Adrenal gland (tissue), 12 donors: Measurements from ENCODE around the gene PTPN21. TPM values are rescaled to one million over a fixed set of nuclear protein-coding genes. Genes with fewer than 3 reads are reported as not detected.

ENCODE experiments used
- DNase-seq, 7 donors: peaks; one replicate each; pipeline ENCODE4 v3.0.0-alpha.2; 2019 to 2020
- H3K27ac ChIP-seq, 5 donors: fragments of 200-600 bp; sonication (generic) in 4 of 5; 1 replicate in 3 of 5; 2 replicates in 2 of 5; pipeline versions ENCODE4 v1.5.1 to v1.8.0; 2016 to 2020; ENCODE audit warnings: mild to moderate bottlenecking in 1 of 5
- H3K27me3 ChIP-seq: fragments of 200-600 bp; 2 replicates; pipeline ENCODE4 v1.8.0; 2021
- H3K36me3 ChIP-seq, 2 donors: fragments of 200-600 bp; replicated peaks in 1 of 2; 1 replicate in 1 of 2; 2 replicates in 1 of 2; pipeline versions ENCODE4 v1.5.1 to v1.8.0; 2018 to 2022
- H3K4me1 ChIP-seq, 2 donors: fragments of 200-600 bp; replicated peaks in 1 of 2; 1 replicate in 1 of 2; 2 replicates in 1 of 2; pipeline versions ENCODE4 v1.5.1 to v1.8.0; 2018 to 2021
- H3K4me3 ChIP-seq, 4 donors: fragments of 200-600 bp; sonication (generic) in 3 of 4; one replicate each; pipeline ENCODE4 v1.5.1; 2016 to 2018
- H3K9me3 ChIP-seq, 3 donors: fragments of 200-600 bp; sonication (generic) in 1 of 3; replicated peaks in 1 of 3; 1 replicate in 2 of 3; 2 replicates in 1 of 3; pipeline versions ENCODE4 v1.5.1 to v1.8.0; 2016 to 2021
- POLR2A ChIP-seq, 2 donors: fragments of 450-650 bp; IDR thresholded peaks; one replicate each; pipeline ENCODE4 v1.6.1; 2017; ENCODE audit warnings: antibody characterized with exemption in 2 of 2, mild to moderate bottlenecking in 2 of 2, moderate library complexity in 1 of 2
- WGBS, 4 donors: extraction: QIAGEN DNeasy Blood & Tissue Kit in 2 of 4; methylation state at CpG; one replicate each; pipeline versions ENCODE4 v1.1.5 to v1.1.7; 2013 to 2017; 5-methylcytosine and 5-hydroxymethylcytosine counted together
- intact Hi-C, 2 donors: fragments of 100-400 bp; cut with DNase I; formaldehyde crosslinking; loops; one replicate each; pipeline versions ENCODE4 v1.14.1 to v1.15.0; 2022 to 2023
- polyA plus RNA-seq, 3 donors: library from polyadenylated mRNA; stranded (reverse); fragments of 200-250 nt in 2 of 3; fragments of 350-450 nt in 1 of 3; fragmentation: Illumina TruSeq in 1 of 3; extraction: RNeasy Lipid Tissue Mini Kit (QIAGEN cat#74804) in 1 of 3; gene quantifications; one replicate each; pipeline ENCODE4 v1.2.3, GENCODE V29; 2013 to 2014
- small RNA-seq, 2 donors: library from RNA; depleted of rRNA; stranded (forward); fragments of <200 nt; gene quantifications; one replicate each; pipeline ENCODE3, GENCODE V24; 2016
- total RNA-seq, 9 donors: library from RNA; depleted of rRNA in 4 of 9; stranded (reverse); fragments of >200 nt in 4 of 9; fragments of 120-200 nt in 1 of 9; fragmentation: NEBNext Ultra II Directional in 1 of 9; extraction: Animal tissue kit (Norgen Biotek cat#: 25700) in 1 of 9; gene quantifications; one replicate each; pipeline versions ENCODE4 v1.1.0 to v1.2.4, GENCODE V29; 2013 to 2023
- TF ChIP-seq, protein P1 (sequence below), 6 experiments: fragments of 450-650 bp in 4 of 6; fragments of 200-600 bp in 2 of 6; sonication (generic) in 1 of 6; IDR thresholded peaks; 1 replicate in 5 of 6; 2 replicates in 1 of 6; pipeline versions ENCODE4 v1.5.1 to v1.8.0; 2016 to 2021; ENCODE audit warnings: antibody characterized with exemption in 6 of 6, mild to moderate bottlenecking in 2 of 6, moderate library complexity in 1 of 6
- donor health status: healthy with polysubstance abuse.
- donor health status: Bipolar disorder and iron deficiency.
- donor health status: DM: yes; HTN: yes; CAD: no.
- donor health status: DM: no; HTN: no; CAD: no.
- donor health status: DM: no; HTN: no; CAD: no.
- donor health status: DM: yes; HTN: yes; CAD: no.

PTPN21 gene
- total and polyA plus RNA-seq, 12 donors = 3.7 to 21.3 (median 12.1) TPM

- DNase-seq = no peak
- no peak for TF ChIP-seq POLR2A (IDR thresholded peaks at IDR 0.05)
- TF ChIP-seq, protein P1, sequence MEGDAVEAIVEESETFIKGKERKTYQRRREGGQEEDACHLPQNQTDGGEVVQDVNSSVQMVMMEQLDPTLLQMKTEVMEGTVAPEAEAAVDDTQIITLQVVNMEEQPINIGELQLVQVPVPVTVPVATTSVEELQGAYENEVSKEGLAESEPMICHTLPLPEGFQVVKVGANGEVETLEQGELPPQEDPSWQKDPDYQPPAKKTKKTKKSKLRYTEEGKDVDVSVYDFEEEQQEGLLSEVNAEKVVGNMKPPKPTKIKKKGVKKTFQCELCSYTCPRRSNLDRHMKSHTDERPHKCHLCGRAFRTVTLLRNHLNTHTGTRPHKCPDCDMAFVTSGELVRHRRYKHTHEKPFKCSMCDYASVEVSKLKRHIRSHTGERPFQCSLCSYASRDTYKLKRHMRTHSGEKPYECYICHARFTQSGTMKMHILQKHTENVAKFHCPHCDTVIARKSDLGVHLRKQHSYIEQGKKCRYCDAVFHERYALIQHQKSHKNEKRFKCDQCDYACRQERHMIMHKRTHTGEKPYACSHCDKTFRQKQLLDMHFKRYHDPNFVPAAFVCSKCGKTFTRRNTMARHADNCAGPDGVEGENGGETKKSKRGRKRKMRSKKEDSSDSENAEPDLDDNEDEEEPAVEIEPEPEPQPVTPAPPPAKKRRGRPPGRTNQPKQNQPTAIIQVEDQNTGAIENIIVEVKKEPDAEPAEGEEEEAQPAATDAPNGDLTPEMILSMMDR (IDR thresholded peaks at IDR 0.05) = no peak
- Histone ChIP-seq H3K4me1 (no peaks in the 10 kb centered on the region), H3K36me3 (peaks cover 0 to 5% of the 10 kb centered on the region in 2 donors), H3K4me3 (no peak overlapping the region), H3K27me3 (no peaks in the 10 kb centered on the region), H3K9me3 (no peaks in the 10 kb centered on the region), H3K27ac (no peak overlapping the region)
- intact Hi-C loops = no loop called here
- 82 to 92% (median 89%) methylated on average over 3 of the region's 3 CpGs for WGBS, 4 donors
These were observed 134.6 kb downstream of the PTPN21 start for GRCh38 chr14:88420187-88420586.

DNA sequence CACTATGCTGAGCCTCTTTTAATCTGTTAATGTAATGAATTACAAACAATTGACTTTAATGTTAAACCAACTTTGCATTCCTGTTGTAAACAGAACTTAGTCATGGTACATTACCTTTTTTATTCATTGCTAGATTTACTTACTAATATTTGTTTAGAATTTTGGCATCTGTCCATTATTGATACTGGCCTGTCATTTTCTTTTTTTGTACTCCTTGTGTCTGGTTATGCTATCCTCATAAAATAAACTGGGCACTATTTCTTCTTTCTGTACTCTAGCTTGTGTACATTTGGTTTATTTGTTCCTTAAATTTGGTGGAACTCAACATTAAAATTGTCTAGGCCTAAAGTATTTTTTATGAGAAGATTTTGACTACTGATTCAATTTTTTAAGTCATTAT lies 137.2 kb downstream of the PTPN21 start:
- Histone ChIP-seq H3K27me3 (no peaks in the 10 kb centered on the region), H3K9me3 (peaks cover 0 to 10% (median 0%) of the 10 kb centered on the region in 3 donors), H3K27ac (no peak overlapping the region), H3K4me1 (no peaks in the 10 kb centered on the region), H3K4me3 (no peak overlapping the region), H3K36me3 (peaks cover 0 to 5% of the 10 kb centered on the region in 2 donors)
- TF ChIP-seq, protein P1 (IDR thresholded peaks at IDR 0.05) = no peak
- intact Hi-C loops = no loop called here
- no peak for DNase-seq

Small RNA genes within 50 kb of the gene (small RNA-seq; reads per million reads assigned to genes)
- 0 reads per million in 2 donors for gene RNU4-22P

Other genes starting within 250 kb of the PTPN21 start
- gene KCNK10, start 231.7 kb downstream of the PTPN21 start, total RNA-seq = 1 to 10 TPM in 1 of 9 donors, under 1 TPM in 2, not detected in 6; 0.60 to 1.1 (median 0.69) TPM
- under 1 TPM in 2 of 3 donors, not detected in 1; 0.03 to 0.05 TPM for gene KCNK10, start 231.7 kb downstream of the PTPN21 start, polyA plus RNA-seq
- 10 to 100 TPM; 10.3 to 34.1 (median 15.1) TPM for gene SPATA7, start 169.3 kb downstream of the PTPN21 start, total RNA-seq
- gene SPATA7, start 169.3 kb downstream of the PTPN21 start, polyA plus RNA-seq = 10 to 100 TPM; 10.1 to 15.1 (median 14.9) TPM
- 10 to 100 TPM; 36.9 to 91.6 (median 55.1) TPM for gene ZC3H14, start 8.0 kb upstream of the PTPN21 start, total RNA-seq
- 10 to 100 TPM; 26.5 to 58.0 (median 43.7) TPM for gene ZC3H14, start 8.0 kb upstream of the PTPN21 start, polyA plus RNA-seq
- gene EML5, start 237.9 kb upstream of the PTPN21 start, total RNA-seq = 10 to 100 TPM in 3 of 9 donors, 1 to 10 TPM in 6; 2.0 to 17.3 (median 8.3) TPM
- 1 to 10 TPM; 1.8 to 6.0 (median 5.6) TPM for gene EML5, start 237.9 kb upstream of the PTPN21 start, polyA plus RNA-seq